Measurements from ENCODE around the gene COL20A1. TPM values are rescaled to one million over a fixed set of nuclear protein-coding genes. Genes with fewer than 3 reads are reported as not detected.
"Not testable (repeated sequence)": the region's sequence is repeated elsewhere in the genome, so short reads cannot be mapped to it uniquely, and the experiment has no call there.

COL20A1 gene
- total RNA-seq, 3 donors from 2014 or later, result not detected

DNA sequence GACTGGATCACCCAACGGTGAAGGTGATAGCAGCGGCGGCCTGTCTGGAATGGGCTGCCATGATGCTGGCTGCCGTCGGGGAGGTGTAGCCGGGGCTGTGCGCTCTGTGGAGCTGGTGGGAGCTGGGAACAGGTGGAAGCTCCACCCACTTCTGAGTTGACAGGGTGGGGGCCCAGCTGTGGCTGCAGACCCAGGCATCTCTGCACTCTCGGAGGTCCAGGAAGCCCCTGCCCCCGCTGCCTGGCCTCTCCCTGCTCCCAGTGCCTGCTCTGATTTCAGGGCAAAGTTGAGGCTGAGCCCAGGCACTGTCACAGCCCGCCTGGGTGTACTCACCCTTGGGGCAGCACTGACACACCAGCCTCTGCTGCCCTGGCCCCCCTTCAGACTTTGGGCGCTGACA is 86.3 kb downstream of the COL20A1 start:
- H3K4me1 Mint-ChIP-seq (ENCODE audit: low read depth), result no peaks in the 10 kb centered on the region
- no peak for DNase-seq
- H3K36me3 Mint-ChIP-seq (ENCODE audit: insufficient read depth), result no peaks in the 10 kb centered on the region
- H3K9me3 Mint-ChIP-seq, result no peaks in the 10 kb centered on the region
- no peak for ATAC-seq
- peaks cover 33% of the 10 kb centered on the region for H3K27me3 Mint-ChIP-seq (ENCODE audit: low read depth)
- no peak overlapping the region for H3K4me3 Mint-ChIP-seq

GRCh38 chr20:63379872-63380271 is 86.9 kb downstream of the COL20A1 start:
- not testable (repeated sequence) for H3K36me3 Mint-ChIP-seq (ENCODE audit: insufficient read depth); DNase-seq; H3K4me1 Mint-ChIP-seq (ENCODE audit: low read depth); H3K9me3 Mint-ChIP-seq; H3K4me3 Mint-ChIP-seq
- H3K27me3 Mint-ChIP-seq (ENCODE audit: low read depth), result peaks cover 32% of the 10 kb centered on the region
- ATAC-seq, result peak in 1 of 2 donors; percentile 10

DNA sequence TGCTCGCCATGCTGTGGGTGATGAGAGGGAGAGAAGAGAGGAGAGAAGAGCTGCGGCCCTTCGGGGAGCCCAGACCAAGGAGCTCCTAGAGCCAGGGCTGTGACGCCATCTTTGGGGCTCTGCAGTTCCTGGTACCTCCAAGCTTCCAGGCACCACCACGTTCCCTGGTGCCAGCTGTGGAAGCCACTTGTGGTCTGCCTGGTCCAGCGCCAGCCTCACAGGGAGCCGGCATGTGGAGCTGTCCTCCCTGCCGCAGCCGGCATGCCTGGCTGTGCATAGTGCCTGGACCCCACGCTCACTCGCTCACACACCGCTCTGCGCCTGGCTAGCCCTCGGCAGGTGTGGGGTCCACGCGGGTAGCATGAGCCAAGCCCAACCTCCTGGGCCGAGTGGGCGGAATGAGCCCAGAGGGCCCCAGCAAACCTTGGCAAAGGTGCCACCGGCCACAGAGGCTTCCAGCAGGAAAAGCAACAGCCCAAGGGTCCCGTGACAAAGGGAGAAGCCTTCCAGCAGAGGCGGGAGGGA is 87.4 kb downstream of the COL20A1 start:
- no peaks in the 10 kb centered on the region for H3K36me3 Mint-ChIP-seq (ENCODE audit: insufficient read depth)
- H3K9me3 Mint-ChIP-seq, result peaks cover 3% of the 10 kb centered on the region
- ATAC-seq (no peak), DNase-seq (no peak)
- H3K4me1 Mint-ChIP-seq (ENCODE audit: low read depth), result no peaks in the 10 kb centered on the region
- H3K27me3 Mint-ChIP-seq (ENCODE audit: low read depth), result peaks cover 32% of the 10 kb centered on the region
- no peak overlapping the region for H3K4me3 Mint-ChIP-seq

DNA sequence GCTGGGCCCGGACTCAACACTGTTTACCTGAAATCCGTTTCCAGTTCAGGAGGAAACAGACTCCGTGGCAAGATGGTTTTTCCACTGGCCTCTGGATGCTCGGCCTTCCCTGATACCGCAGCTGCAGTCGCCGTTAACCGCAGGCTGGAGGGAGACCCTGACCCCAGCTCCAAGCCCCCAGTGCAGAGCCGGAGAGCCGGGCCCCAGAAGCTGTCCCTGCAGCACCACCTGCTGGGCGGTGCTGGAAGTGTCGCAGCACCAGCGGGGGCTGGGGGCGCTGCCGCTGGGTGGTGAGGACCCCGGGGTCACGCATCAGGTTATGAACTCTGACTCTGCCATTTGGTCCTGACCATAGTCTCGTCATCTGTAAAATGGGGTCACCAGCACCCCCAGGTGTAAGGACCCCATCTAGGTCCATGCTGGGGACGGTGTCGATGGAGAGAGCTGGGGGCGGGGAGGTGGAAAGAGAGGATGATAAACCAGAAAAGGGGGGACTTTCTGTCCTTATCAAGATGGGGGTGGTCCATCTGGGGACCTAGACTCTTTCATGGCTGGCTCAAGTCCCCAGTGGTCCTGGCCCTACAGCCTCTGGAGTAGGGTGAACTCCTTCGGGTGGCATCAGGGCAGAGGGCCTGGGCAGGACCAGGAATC is 88.9 kb downstream of the COL20A1 start:
- Mint-ChIP-seq H3K4me1 (ENCODE audit: low read depth) (no peaks in the 10 kb centered on the region), H3K9me3 (peaks cover 12% of the 10 kb centered on the region), H3K27me3 (ENCODE audit: low read depth) (peaks cover 27% of the 10 kb centered on the region), H3K36me3 (ENCODE audit: insufficient read depth) (no peaks in the 10 kb centered on the region), H3K4me3 (no peak overlapping the region)
- peak; percentile 27 for DNase-seq
- peak in 1 of 2 donors; percentile 43 for ATAC-seq

DNA sequence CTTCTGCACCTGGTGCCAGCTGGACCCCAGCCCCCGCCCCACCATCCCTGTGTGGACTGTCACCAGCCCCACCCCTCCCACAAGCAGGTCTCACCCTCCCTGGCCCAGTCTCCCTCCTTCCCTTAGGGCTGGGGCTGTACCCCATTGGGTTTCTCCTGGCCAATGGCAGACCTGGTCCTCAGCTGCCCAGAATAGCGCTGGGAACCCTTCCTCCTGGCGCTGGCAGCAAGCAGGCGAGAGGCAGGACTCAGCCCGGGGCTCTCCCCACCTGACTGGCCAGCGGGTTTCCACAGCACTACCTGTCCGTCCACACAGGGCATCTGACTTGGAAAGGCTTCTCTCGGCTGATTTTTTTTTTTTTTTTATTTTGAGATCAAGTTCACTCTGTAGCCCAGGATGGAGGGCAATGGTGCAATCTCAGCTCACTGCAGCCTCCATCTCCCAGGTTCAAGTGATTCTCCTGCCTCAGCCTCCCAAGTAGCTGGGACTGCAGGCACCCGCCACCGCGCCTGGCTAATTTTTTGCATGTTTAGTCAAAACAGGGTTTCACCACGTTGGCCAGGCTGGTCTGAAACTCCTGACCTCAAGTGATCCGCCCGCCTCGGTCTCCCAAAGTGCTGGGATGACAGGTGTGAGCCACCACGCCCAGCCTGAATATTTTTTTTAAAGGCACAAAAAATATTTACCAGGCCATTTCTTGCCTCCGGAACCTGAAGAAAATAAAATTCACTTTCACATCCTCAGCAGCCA is 89.7 kb downstream of the COL20A1 start:
- no peaks in the 10 kb centered on the region for H3K4me1 Mint-ChIP-seq (ENCODE audit: low read depth)
- H3K36me3 Mint-ChIP-seq (ENCODE audit: insufficient read depth), result no peaks in the 10 kb centered on the region
- no peak overlapping the region for H3K4me3 Mint-ChIP-seq
- no peak for ATAC-seq
- peaks cover 20% of the 10 kb centered on the region for H3K27me3 Mint-ChIP-seq (ENCODE audit: low read depth)
- peaks cover 12% of the 10 kb centered on the region for H3K9me3 Mint-ChIP-seq
- DNase-seq, result no peak

- Mint-ChIP-seq H3K36me3 (ENCODE audit: insufficient read depth) (no peaks in the 10 kb centered on the region), H3K9me3 (peaks cover 12% of the 10 kb centered on the region), H3K27me3 (ENCODE audit: low read depth) (peaks cover 15% of the 10 kb centered on the region), H3K4me1 (ENCODE audit: low read depth) (no peaks in the 10 kb centered on the region), H3K4me3 (no peak overlapping the region)
- DNase-seq (no peak), ATAC-seq (no peak)
These were observed 90.6 kb downstream of the COL20A1 start for GRCh38 chr20:63383556-63383955.

DNA sequence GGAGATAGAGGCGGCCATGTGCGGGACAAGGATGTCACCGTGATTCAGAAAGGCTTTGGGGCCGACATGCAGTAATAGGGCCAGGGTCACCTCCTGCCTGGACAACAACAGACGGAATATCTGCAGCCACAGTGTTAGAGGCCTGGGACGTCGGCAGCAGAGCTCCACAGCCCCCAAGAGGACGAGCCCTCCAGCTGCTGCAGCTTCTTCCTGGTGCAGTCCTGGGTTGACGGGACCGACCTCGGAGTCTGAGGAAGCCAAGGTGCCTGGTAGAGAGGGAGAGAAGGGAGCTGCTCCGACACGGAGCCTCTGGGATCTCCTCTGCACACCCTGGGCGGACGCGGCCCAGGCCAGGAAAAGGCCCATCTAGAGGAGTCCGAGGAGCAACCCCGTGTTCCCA is 91.3 kb downstream of the COL20A1 start:
- H3K27me3 Mint-ChIP-seq (ENCODE audit: low read depth), result peaks cover 9% of the 10 kb centered on the region
- ATAC-seq, result no peak
- H3K36me3 Mint-ChIP-seq (ENCODE audit: insufficient read depth), result no peaks in the 10 kb centered on the region
- H3K4me3 Mint-ChIP-seq, result no peak overlapping the region
- H3K9me3 Mint-ChIP-seq, result peaks cover 12% of the 10 kb centered on the region
- DNase-seq, result no peak
- no peaks in the 10 kb centered on the region for H3K4me1 Mint-ChIP-seq (ENCODE audit: low read depth)

Other genes starting within 250 kb of the COL20A1 start
- 10 to 100 TPM; 53.5 to 59.6 (median 55.6) TPM for gene YTHDF1, start 77.1 kb upstream of the COL20A1 start, total RNA-seq
- gene BIRC7, start 57.3 kb upstream of the COL20A1 start, total RNA-seq, result not detected
- gene NKAIN4, start 38.7 kb upstream of the COL20A1 start, total RNA-seq, result not detected
- 100 to 1,000 TPM; 110 to 112 (median 110) TPM for gene ARFGAP1, start 20.4 kb upstream of the COL20A1 start, total RNA-seq
- not detected for gene CHRNA4, start 68.2 kb downstream of the COL20A1 start, total RNA-seq
- not detected for gene KCNQ2, start 179.5 kb downstream of the COL20A1 start, total RNA-seq
- gene EEF1A2, start 205.9 kb downstream of the COL20A1 start, total RNA-seq, result under 1 TPM; 0.63 to 0.96 (median 0.74) TPM
- 100 to 1,000 TPM; 137 to 171 (median 165) TPM for gene PPDPF, start 227.6 kb downstream of the COL20A1 start, total RNA-seq
- gene PTK6, start 244.2 kb downstream of the COL20A1 start, total RNA-seq, result under 1 TPM; 0.13 to 0.21 (median 0.16) TPM

Measured in activated T-cell treated with anti-CD3 and anti-CD28 coated beads, Interleukin-2, amount 50 U/mL, for 4 hours (primary cell).